Measurements from ENCODE around the gene BOD1L1.

The BOD1L1 gene

DNA sequence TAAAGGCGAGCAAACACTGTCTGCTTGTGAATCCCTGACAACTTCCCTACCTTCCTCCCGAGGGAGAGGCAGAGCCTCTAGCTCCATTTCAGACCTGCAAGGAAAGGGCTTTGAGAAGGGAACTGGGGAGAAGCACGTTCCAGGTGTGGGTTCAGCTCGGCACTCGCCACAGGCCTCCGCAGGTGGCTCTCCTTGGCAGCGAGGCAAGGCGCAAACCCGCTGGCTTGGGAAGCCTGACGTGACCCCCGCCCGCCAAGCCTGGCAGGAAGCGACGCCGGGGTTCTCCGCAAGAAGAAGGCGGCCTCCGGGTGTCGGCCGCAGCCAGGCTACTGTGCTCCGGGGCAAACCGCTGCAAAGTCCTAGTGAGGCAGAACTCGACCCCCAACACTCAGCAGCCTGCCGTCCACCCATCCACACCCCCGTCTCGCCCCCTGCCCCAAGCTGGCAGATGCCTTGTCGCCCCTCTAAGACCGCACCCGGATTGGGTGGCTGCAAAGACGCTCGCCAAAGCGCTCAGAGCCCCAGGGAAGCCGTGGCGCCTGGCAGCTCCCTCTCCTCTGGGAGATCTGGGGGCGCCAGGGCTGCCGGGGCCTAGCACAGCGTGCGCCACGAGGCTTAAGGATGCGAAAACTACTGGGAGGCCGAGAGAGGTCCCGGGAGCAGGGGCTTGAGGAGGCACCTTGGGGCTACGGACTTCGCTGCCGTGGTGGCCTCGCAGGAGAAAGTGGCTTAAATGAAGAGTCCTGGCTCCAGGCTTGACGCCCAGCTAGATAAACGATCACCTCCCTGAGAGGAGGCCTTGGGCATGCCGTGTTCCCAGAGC is 105.0 kb downstream of the BOD1L1 start:
- no peak for DNase-seq

- DNase-seq: no peak
These were observed 106.5 kb downstream of the BOD1L1 start for GRCh38 chr4:13521047-13521446.
